ENCODE results near the gene TOP3A. TPM values are rescaled to one million over a fixed set of nuclear protein-coding genes. Genes with fewer than 3 reads are reported as not detected.

TOP3A gene
- total RNA-seq, 1 experiment from 2014 or later = 68.7 TPM

- Histone ChIP-seq H3K79me1 (ENCODE audit: insufficient read depth, low read depth, low read length, poor library complexity, severe bottlenecking) (peaks cover 20% of the 10 kb centered on the region), H3K23me2 (ENCODE audit: insufficient read length, low read depth, low read length, poor library complexity, severe bottlenecking) (no peaks in the 10 kb centered on the region), H3K4me2 (ENCODE audit: insufficient read depth, insufficient read length, low read length) (no peak overlapping the region), H2BK5ac (ENCODE audit: insufficient read length, low read length) (no peak overlapping the region), H2BK12ac (ENCODE audit: insufficient read length, low read depth, low read length) (no peak overlapping the region), H4K8ac (replicated peaks; ENCODE audit: insufficient read length, low read depth, low read length) (no peak overlapping the region), H2AFZ (ENCODE audit: low read length) (no peak overlapping the region), H3K9me3 (ENCODE audit: control insufficient read depth, low read depth, low read length) (no peaks in the 10 kb centered on the region), H3K4ac (ENCODE audit: low read depth, low read length) (no peak overlapping the region), H2BK15ac (ENCODE audit: low read depth, low read length) (no peak overlapping the region), H3K27me3 (ENCODE audit: insufficient read depth, low read length) (no peaks in the 10 kb centered on the region), H2BK120ac (ENCODE audit: low read depth, low read length, poor library complexity, severe bottlenecking) (no peak overlapping the region), H3K23ac (ENCODE audit: insufficient read length, low read depth, low read length) (no peak overlapping the region), H3K79me2 (ENCODE audit: insufficient read depth, low read length) (peaks cover 15% of the 10 kb centered on the region; the same call in 1 of the 2 replicates), H2AK5ac (ENCODE audit: insufficient read length, low read length) (no peak overlapping the region), H2BK20ac (ENCODE audit: low read depth, low read length, poor library complexity, severe bottlenecking) (no peak overlapping the region), H3K56ac (ENCODE audit: insufficient read length, low read depth, low read length) (no peak overlapping the region), H3K27ac (ENCODE audit: insufficient read length, low read depth, low read length) (no peak overlapping the region), H3K4me1 (ENCODE audit: insufficient read depth, low read length) (no peaks in the 10 kb centered on the region), H4K5ac (ENCODE audit: insufficient read length, low read depth, low read length) (no peak overlapping the region), H3K18ac (ENCODE audit: insufficient read length, low read depth, low read length) (no peak overlapping the region), H3T11ph (ENCODE audit: low read length) (no peak overlapping the region), H3K9ac (ENCODE audit: extremely low read depth, insufficient read length, low read length) (no peak overlapping the region), H4K20me1 (ENCODE audit: control insufficient read depth, insufficient read depth, insufficient read length) (no peaks in the 10 kb centered on the region), H3K14ac (ENCODE audit: insufficient read depth, low read length) (no peak overlapping the region), H4K91ac (ENCODE audit: insufficient read length, low read depth, low read length) (no peak overlapping the region)
- Mint-ChIP-seq H3K9me3 (no peaks in the 10 kb centered on the region; a peak in 1 of 5 replicates), H3K27ac (no peak overlapping the region), H3K36me3 (ENCODE audit: insufficient read depth in 1 of 3, low read depth in 3 of 3) (peaks cover 34 to 57% (median 54%) of the 10 kb centered on the region in 3 experiments), H3K27me3 (ENCODE audit: low read depth) (no peaks in the 10 kb centered on the region), H3K4me1 (peaks cover 22 to 25% of the 10 kb centered on the region in 2 experiments), H3K4me3 (no peak overlapping the region)
- WGBS (ENCODE audit: extremely low coverage, insufficient read length, low lambda C conversion rate) = no CpG with 5 or more reads among the region's 5 CpGs
- TF ChIP-seq CTCF (conservative IDR thresholded peaks at IDR 0.05) = peak; percentile 49
- DNase-seq = peak; percentile 68
These were observed 6.5 kb upstream of the TOP3A start for GRCh38 chr17:18321309-18321708.
